GM12865 (cell line): ENCODE results near the gene SLC9A1.

Experiments
- DNase-seq: peaks from one replicate; pipeline ENCODE4 v3.0.0; 2010; ENCODE audit warnings: low read depth
- H3K4me3 ChIP-seq: 2 replicates; pipeline ENCODE4 v1.5.1; 2011; ENCODE audit warnings: mild to moderate bottlenecking, low read depth, low read length, control low read depth
- CTCF ChIP-seq: IDR thresholded peaks from 2 replicates; pipeline ENCODE4 v1.5.1; 2011; ENCODE audit warnings: low read length, control low read depth, low read depth, inconsistent platforms; ENCODE audit not compliant: insufficient read depth; ENCODE audit errors: missing control alignments

SLC9A1 gene

GRCh38 chr1:27152004-27152828 is 2.7 kb downstream of the SLC9A1 start:
- no peak for TF ChIP-seq CTCF
- DNase-seq = no peak
- H3K4me3 ChIP-seq = peak overlapping the region; percentile 73; the same call in 1 of the 2 replicates

- DNase-seq = no peak
- TF ChIP-seq CTCF = no peak
- H3K4me3 ChIP-seq = no peak overlapping the region
Observed at GRCh38 chr1:27150641-27151040, 4.3 kb downstream of the SLC9A1 start.

DNA sequence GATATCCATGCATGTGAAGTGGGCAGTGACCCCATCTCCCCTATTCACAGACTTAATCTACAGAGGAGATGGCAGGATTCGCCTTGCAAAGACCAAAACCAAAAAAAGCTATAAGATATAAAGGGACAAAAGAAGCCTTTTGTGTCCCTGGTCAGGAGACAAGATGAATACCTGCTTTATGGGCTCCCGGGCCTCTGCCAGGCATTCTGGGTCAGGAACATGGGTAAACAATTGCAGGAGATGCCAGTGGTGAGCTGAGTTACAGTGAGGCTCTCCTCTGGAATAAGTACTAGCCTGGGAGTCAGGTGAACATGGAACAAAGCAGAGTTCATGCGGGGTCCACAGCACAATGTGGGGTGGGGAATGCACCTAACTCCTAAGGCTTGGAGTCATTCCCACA is 4.7 kb downstream of the SLC9A1 start:
- H3K4me3 ChIP-seq = no peak overlapping the region
- TF ChIP-seq CTCF = no peak
- no peak for DNase-seq

- TF ChIP-seq CTCF = no peak
Observed at GRCh38 chr1:27149762-27150113, 5.2 kb downstream of the SLC9A1 start.

GRCh38 chr1:27149084-27149761 is 5.7 kb downstream of the SLC9A1 start:
- H3K4me3 ChIP-seq = no peak overlapping the region
- TF ChIP-seq CTCF = no peak
- DNase-seq = no peak

More at GRCh38 chr1:27149762-27150113, 5.2 kb downstream of the SLC9A1 start:
- no peak overlapping the region for H3K4me3 ChIP-seq
- DNase-seq = no peak

DNA sequence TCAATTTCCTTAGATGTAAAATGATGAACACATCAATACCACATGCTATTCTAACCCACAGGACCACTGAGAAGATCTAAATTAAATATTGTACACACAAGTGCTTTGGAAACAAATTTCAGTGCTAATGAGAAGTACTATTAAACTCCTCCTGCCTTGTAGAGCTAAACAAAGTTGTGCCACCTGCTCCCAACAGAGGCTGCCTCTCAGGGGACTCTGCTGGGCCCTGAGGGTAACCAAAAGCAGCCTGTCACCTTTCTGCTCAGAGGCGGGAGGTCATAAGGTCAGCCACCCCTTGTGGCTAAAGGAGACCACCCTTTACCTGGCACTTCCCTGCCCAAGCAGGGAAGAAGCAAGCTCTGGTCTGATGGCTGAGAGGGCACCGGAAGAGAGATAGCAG is 6.3 kb downstream of the SLC9A1 start:
- no peak for TF ChIP-seq CTCF
- no peak overlapping the region for H3K4me3 ChIP-seq
- no peak for DNase-seq
